Epithelial cell of esophagus (primary cell): ENCODE results near the gene SH3BGRL2.

Source experiments
- DNase-seq: peaks from one replicate; pipeline ENCODE4 v3.0.0; 2010; ENCODE audit warnings: low read depth
- H3K4me3 ChIP-seq: 2 replicates; pipeline ENCODE4 v1.5.1; 2011; ENCODE audit warnings: mild to moderate bottlenecking, low read length, control low read depth
- CTCF ChIP-seq: IDR thresholded peaks from 2 replicates; pipeline ENCODE4 v1.5.1; 2011; ENCODE audit warnings: low read depth, mild to moderate bottlenecking, low read length, control low read depth, inconsistent platforms; ENCODE audit not compliant: insufficient read depth; ENCODE audit errors: missing control alignments

SH3BGRL2 gene

GRCh38 chr6:79600313-79600712 is 30.8 kb upstream of the SH3BGRL2 start:
- no peak overlapping the region for H3K4me3 ChIP-seq
- DNase-seq: no peak
- no peak for TF ChIP-seq CTCF

- no peak for TF ChIP-seq CTCF
- H3K4me3 ChIP-seq: no peak overlapping the region
- DNase-seq: peak; percentile 77
Observed at GRCh38 chr6:79600812-79601609, 30.1 kb upstream of the SH3BGRL2 start.

- DNase-seq: no peak
- TF ChIP-seq CTCF: no peak
- H3K4me3 ChIP-seq: no peak overlapping the region
Observed at GRCh38 chr6:79602859-79603258, 28.3 kb upstream of the SH3BGRL2 start.

- H3K4me3 ChIP-seq: no peak overlapping the region
- peak; percentile 13 for DNase-seq
- no peak for TF ChIP-seq CTCF
Observed at GRCh38 chr6:79604583-79605037, 26.5 kb upstream of the SH3BGRL2 start.

- no peak for DNase-seq
- no peak overlapping the region for H3K4me3 ChIP-seq
- no peak for TF ChIP-seq CTCF
Observed at GRCh38 chr6:79605061-79605460, 26.1 kb upstream of the SH3BGRL2 start.

- TF ChIP-seq CTCF: no peak
- DNase-seq: peak; percentile 10
- H3K4me3 ChIP-seq: no peak overlapping the region
Observed at GRCh38 chr6:79605968-79606764, 25.0 kb upstream of the SH3BGRL2 start.
